ENCODE results near the gene MAPK8IP1.
"Not testable (repeated sequence)": the region's sequence is repeated elsewhere in the genome, so short reads cannot be mapped to it uniquely, and the experiment has no call there.

The MAPK8IP1 gene

GRCh38 chr11:45885274-45885920 is at the start of gene MAPK8IP1:
TSS of gene MAPK8IP1 (plus strand) at chr11:45885651. CDS start at chr11:45885821, 170 bp downstream.
- DNase-seq: peak; percentile 25

DNA sequence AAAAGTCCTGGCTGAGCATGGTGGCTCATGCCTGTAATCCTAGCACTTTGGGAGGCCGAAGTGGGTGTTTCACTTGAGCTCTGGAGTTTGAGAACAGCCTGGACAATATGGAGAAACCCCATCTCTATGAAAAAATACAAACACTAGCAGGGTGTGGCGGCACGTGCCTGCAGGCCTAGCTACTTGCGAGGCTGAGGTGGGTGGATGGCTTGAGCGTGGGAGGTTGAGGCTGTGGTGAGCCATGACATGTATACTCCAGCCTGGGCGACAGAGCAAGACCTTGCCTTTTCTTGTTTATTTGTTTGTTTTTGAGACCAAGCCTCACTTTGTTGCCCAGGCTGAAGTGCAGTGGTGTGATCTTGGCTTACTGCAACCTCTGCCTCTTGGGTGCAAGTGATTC is 46.2 kb upstream of the MAPK8IP1 start:
- no peak for DNase-seq

- DNase-seq: not testable (repeated sequence)
Observed at GRCh38 chr11:45840251-45840650, 45.2 kb upstream of the MAPK8IP1 start.

GRCh38 chr11:45843158-45843924 is 42.1 kb upstream of the MAPK8IP1 start:
- DNase-seq: peak; percentile 9

DNA sequence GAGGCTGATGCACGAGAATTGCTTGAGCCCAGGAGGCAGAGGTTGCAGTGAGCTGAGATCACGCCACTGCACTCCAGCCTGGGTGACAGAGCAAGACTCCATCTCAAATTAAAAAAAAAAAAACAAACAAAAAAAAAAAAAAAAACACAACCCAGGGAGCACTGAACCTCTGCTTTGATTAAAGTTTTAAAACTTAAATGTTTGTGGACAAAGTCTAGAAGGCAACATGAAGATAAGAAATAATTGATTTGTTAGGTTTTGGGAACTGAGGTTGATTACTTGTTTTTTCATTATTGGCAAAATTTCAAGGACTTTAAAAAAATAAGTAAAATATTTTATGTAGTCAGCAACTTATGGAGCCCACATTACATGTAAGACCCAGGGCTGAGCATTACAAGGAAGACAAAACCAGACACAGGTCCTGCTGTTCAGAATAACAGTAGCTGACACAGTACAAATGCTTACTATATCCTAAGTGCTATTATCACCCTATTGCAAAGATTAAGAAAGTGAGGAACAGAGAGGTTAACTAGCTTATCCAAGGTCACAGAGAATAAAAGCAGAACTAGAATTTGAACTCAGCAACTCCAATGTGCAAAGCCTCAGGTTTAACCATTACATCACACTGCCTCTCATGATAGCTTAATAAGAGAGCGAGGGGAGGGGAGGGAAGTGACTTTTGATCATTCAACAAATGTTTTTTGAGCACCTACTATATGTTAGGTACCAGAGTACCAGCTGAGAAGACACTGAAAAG is 40.5 kb upstream of the MAPK8IP1 start:
- DNase-seq: no peak

- no peak for DNase-seq
Observed at GRCh38 chr11:45846174-45846675, 39.2 kb upstream of the MAPK8IP1 start.

DNA sequence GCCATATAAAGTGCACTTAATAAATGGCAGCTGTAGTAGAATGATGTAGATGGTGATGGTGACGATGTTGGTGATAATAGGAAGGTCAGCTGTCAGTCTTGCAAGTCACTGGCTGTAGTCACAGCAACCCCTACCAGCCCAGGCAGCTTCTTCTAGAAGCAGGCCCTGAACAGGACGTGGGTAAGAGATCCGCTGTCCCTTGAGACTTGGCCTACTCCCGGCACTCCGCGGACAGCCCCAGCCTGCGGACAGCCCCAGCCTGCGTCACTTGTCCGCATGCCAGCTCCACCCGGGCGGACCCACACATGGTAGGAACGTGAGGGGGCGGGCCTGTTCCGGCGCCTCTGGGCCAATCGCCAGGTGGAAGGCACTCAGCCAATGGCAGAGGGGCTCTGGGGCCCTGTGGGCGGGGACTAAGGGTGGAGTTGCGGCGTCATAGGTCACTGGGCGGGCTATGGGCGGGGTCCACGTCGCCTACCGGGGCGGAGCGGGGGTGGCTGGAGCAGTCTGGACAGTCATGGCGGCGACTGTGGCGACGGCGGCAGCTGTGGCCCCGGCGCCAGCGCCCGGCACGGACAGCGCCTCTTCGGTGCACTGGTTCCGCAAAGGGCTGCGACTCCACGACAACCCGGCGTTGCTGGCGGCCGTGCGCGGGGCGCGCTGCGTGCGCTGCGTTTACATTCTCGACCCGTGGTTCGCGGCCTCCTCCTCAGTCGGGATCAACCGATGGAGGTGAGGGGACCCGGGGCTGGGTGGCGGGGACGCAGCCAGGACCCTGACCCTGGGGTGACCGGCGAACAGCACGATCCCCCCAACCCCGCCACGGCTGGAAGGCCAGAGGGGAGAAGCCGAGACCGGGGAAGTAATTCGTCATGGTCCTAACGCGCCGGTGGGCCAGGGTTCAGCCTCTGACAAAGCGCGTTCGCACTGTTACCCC is 38.2 kb upstream of the MAPK8IP1 start, which contains the start of gene CRY2:
CRY2 (plus strand) TSS at position 502 of the 937 bp plus-strand sequence; CDS start at position 518, 16 bp downstream.
- peak; percentile 45 for DNase-seq

DNA sequence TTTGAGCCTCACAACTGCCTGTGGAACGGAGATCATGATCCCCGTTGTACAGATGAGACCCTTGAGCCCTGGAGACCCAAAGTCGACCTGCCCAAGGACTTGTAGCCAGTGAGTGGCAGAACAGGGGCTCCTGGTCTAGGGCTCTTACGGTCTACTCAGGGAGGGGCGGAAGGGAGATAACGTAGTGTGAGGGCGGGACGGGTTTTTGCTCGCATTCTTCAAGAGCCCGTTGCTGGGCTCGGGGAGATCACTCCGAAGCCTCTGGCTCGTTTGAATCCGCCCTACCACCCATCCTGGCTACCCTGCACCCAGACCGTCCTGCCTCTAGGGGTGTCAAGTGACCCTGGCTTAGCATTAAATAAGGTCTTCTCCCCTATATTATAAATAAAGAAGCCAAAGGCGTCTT is 37.5 kb upstream of the MAPK8IP1 start:
- no peak for DNase-seq

- no peak for DNase-seq
Observed at GRCh38 chr11:45848654-45849081, 36.8 kb upstream of the MAPK8IP1 start.

GRCh38 chr11:45850446-45850845 is 35.0 kb upstream of the MAPK8IP1 start:
- no peak for DNase-seq

- no peak for DNase-seq
Observed at GRCh38 chr11:45851228-45851627, 34.2 kb upstream of the MAPK8IP1 start.

- no peak for DNase-seq
Observed at GRCh38 chr11:45852018-45852711, 33.3 kb upstream of the MAPK8IP1 start.

DNA sequence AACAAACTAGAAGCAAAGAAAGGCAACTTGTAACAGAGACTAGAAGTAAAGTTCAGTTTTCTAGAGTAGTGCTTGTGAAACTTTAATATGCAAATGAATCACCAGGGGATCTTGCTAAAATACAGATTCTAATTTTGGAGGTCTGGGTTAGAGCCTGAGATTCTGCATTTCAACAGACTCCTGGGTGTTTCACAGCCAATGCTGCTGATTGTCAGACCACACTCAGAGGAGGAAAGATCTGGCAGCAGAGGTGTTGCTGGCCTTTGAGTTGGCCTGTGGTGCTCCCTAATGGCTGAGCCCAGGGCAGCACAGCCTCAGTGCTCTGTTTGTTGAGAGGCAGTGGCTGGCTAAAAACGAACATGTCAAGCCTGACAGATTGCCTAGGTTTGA is 32.7 kb upstream of the MAPK8IP1 start:
- no peak for DNase-seq

DNA sequence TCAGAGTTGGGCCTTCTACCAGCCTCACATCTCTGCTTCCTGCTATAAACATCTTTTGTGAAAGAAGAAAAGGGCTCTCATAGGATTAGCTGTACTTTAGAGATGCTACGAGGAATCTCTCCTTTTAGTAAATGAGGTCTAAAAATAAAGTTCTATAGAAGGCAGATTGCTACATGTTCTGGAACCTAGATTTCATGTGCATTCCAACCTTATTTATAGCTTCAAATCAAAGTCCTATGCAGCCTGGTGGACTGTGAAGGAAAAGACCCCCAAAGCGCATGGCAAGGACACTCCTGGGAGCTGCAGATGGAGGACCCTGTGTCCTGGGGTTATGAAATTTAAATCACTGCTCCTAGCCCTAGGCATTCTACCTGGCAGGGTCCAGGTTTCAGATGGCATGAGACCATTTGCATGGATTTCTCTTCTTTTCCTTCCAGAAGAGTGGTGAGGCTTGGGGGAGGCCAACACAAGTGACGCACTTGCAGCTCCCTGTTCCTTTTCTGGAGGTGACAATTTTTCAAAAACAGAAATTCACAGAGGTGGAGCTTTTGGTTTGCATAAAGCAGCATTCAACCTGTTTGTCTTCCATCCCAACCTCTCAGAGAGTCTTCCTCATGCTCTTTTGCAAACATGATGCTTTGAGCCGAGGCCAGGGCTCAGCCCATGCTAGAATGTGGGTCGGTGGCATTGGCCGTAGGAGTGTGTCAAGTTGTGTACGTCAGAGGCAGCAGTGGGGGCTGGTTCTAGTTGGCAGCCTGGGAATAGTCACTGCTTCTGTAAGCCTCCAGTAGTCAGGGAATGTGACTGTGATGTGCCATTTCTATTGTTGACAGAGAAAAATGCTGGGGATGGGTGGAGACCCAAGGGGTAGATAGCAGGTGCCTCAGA is 31.9 kb upstream of the MAPK8IP1 start:
- no peak for DNase-seq

DNA sequence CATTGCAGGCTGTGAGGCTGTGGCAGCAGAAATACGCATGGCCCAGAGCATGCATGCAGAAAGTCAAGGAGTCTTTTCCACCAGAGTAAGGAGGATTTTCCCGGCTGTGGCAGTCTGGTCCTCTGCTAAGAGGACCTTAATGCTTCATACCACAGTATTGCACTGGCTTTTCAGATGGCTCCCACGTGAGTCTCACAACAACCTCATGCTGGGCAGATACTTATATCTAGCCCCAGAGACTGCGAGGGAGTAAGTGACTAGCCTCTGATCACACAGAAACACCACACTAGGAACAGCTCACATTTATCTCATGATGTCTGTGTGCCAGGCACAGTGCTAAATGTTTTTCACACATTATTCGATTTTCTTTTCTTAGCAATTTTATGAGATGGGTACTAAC is 30.1 kb upstream of the MAPK8IP1 start:
- DNase-seq: no peak

DNA sequence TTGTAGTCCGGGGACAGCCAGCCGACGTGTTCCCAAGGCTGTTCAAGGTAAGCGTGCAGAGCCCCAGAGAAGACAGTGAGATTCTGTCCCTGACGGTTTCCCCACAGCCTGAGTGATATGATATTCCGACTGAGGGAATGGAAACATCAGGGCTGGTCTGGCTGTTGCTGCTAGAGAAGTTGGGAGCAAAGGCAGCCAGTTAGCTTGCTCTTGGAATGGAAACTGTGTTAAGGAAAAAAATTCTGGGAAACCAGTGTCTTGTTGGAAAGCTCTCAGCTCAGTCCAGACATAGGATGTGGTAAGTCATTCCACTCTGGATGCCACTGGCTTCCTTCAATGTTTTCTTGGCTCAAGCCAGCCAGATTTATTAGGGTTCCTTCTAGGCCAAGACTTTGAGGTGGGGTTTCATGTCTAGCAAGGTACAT is 29.4 kb upstream of the MAPK8IP1 start:
- DNase-seq: no peak

DNA sequence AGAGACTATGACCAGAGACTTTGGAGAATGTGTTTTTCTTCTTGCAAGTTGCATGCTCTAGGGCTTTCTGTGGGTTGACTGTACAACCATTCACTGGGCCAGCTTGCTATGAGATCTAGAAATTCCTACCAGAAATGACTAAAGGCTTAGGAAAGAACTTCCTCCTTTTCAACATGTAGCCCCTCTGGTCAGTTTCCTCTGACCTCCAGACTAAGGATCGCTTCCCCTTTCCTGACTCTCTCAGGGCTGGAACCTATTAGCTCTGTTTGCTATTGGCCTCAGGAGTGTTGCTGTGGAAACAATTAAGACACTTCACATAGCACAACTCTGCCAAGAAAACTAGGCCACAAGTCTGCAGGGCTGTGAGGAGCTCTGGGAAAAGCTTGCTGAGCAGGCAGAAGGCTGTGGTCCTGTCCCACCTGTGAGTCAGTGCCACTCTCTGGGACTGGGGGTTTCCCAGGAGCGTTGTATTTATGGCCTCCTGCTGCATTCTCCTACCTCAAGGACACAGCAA is 27.4 kb upstream of the MAPK8IP1 start:
- no peak for DNase-seq

- DNase-seq: no peak
Observed at GRCh38 chr11:45858751-45859398, 26.6 kb upstream of the MAPK8IP1 start.

DNA sequence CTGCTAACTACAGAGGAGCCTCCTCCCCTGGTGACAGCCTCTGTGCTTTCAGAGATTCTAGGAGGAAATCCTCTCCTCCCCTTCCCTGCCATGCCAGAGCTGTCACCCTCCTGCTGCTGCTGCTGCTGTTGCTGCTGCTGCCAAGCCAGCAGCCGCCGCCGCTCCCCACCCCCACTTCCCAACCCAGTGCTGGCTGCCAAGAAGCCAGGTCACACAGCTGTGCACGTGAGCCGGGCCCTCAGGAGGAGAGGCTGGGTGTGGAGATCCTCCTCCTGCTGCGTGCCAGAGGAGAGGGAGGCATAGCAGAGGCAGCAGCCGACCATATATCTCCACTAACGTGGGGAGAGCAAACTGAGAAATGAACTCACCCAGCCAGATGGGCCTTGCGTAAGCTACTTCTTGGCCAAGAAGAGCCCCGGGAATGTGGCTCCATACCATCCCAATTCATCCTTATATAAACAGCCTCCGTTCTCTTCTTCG is 25.8 kb upstream of the MAPK8IP1 start:
- DNase-seq: no peak

- no peak for DNase-seq
Observed at GRCh38 chr11:45860348-45860747, 25.1 kb upstream of the MAPK8IP1 start.

All from NCI-H510A (cell line).